Measurements from ENCODE around the gene CPA5.

DNA sequence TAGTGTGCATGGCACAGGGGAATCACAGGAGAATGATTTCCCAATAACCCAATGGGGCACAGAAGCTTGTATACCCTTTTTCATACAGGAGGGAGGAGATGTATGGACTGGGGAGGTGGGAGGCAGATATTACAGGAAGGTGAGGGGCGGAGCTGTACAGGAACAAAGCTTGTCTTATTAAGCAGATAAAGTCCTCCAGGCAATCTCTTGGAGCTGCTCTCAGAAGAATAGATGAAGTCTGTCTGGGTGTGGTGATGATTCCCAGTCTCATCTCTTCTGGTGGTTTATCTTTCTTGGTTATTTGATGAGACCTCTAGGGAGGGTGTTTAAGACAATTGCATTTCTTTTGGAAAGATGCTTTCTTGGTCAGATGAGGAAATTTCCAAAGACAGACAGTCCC lies 25.1 kb upstream of the CPA5 start:
- TF ChIP-seq, protein P1, sequence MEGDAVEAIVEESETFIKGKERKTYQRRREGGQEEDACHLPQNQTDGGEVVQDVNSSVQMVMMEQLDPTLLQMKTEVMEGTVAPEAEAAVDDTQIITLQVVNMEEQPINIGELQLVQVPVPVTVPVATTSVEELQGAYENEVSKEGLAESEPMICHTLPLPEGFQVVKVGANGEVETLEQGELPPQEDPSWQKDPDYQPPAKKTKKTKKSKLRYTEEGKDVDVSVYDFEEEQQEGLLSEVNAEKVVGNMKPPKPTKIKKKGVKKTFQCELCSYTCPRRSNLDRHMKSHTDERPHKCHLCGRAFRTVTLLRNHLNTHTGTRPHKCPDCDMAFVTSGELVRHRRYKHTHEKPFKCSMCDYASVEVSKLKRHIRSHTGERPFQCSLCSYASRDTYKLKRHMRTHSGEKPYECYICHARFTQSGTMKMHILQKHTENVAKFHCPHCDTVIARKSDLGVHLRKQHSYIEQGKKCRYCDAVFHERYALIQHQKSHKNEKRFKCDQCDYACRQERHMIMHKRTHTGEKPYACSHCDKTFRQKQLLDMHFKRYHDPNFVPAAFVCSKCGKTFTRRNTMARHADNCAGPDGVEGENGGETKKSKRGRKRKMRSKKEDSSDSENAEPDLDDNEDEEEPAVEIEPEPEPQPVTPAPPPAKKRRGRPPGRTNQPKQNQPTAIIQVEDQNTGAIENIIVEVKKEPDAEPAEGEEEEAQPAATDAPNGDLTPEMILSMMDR (conservative IDR thresholded peaks at IDR 0.05; ENCODE audit: low read depth, low read length), result no peak
- TF ChIP-seq EZH2 (IDR thresholded peaks at IDR 0.05; ENCODE audit: low read length, unreplicated experiment), result no peak
- TF ChIP-seq EZH2phosphoT487 (IDR thresholded peaks at IDR 0.05; ENCODE audit: borderline replicate concordance, low read length), result no peak
